GM18907 (cell line): ENCODE results near the gene PI4KA.
"Not testable (repeated sequence)": the region's sequence is repeated elsewhere in the genome, so short reads cannot be mapped to it uniquely, and the experiment has no call there.

Experiments used
- ATAC-seq: cut with Tn5 transposase; IDR thresholded peaks from one replicate; pipeline ENCODE4 v1.9.1; 2021; ENCODE audit warnings: mild to moderate bottlenecking, moderate library complexity; ENCODE audit not compliant: unreplicated experiment

The PI4KA gene

DNA sequence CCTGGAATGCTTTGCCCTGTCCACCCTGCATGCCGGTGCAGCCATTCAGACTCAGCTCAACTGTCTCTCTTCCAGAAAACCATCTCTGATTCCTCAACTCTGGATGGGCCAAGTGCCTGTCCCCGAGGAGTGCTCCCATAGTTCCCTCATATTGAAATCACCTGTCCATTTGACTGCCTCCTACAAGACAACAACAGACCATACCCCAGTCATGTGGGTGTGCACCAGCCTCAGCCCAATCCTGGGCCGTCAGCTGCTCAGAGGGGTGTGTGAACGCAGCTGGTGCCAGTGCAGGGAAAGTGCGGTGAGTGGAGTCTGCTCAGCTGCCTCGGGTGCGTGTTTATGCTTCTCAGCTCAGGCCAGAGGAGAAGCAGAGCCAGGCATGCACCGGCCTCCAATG lies 126.2 kb downstream of the PI4KA start:
- ATAC-seq = not testable (repeated sequence)

DNA sequence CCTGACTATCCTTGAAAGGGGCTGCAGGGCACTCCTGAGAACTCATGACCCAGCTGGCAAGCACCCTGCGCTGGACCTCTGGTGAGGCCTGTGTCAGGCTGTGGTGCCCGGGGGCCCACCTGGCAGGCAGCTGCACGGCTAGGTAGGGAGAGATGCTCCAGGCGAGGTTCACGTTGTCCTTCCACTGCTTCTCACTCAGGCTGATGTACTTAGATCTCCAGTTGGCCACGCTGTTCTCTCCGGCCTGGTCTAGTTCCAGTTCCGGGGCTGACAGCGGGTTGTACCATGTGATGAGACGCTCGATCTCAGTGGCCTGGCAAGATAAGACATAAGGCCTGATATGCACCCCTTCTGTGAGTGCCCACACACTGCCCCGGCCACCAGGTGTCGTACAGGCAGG lies 129.4 kb downstream of the PI4KA start:
- no peak for ATAC-seq

DNA sequence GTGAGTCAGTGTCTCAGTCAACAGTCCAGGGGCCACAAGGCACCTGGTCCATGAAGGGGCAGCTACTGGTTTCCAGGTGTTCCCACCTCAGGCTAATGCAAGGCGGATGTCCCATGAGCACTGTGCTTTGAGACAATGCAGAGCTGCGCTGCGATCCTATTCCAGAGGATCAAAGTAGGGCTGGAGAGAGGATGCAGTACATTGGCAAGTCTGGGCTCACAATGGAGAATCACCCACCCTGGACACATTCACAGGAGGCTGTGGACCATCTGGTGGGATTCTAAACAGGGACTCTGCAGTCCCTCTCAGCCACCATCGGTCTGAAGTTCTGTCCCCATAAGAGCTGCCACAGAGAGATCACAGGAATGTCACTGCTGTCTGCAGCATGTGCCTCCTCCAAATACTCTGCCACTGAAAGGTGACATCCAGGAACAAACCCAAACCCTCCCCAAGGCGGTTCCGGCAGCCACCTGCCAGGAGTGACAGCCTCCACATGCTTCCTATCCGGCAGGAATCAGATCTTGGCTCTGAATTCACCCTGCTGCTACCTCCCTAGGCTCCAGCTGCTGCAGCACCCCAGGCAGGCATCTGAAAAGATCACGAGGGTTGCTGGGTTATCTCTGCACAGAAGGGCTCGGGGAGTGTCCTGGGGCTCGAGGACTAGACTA lies 130.0 kb downstream of the PI4KA start:
- no peak for ATAC-seq

DNA sequence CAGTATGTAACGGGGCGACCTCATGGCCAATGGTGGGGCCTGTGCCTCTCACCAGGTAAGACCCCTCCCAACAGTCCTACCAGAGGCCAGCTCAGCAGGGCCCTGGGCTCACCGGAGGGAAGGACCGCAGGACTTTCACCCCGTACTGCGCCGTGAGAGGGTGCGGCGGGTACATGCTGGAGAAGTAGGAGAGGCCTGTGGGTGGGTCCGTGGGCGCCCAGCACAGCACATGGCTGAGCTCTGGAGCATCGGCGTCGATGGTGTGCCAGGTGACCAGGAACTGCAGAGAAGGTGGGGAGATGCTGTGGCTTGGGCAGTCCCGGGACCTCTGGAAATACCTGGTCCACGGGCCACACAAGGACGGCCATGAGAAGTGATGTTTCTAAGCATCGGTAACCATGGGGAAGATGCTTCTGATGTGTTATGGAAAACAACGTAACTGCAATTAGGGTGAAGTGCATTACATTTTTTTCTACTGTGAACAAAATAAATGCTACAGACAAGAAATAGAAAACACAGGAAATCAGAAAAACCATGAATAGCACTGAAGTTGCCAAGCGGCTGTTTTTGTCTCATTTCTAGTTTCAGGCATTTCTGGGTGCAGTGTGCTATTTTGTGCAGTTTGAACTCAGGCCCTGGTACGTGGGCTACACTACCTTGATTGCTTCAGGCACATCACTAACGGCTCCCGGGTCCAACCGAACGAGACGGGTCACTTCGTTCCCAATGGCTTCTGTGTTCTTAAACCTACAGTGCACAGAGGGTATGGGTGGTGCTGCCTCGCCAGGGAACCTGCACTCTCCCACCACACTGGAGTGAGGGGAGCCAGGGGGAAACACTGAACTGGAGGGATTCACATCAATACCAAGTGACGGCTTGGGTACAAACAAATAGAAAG lies 131.2 kb downstream of the PI4KA start:
- no peak for ATAC-seq

DNA sequence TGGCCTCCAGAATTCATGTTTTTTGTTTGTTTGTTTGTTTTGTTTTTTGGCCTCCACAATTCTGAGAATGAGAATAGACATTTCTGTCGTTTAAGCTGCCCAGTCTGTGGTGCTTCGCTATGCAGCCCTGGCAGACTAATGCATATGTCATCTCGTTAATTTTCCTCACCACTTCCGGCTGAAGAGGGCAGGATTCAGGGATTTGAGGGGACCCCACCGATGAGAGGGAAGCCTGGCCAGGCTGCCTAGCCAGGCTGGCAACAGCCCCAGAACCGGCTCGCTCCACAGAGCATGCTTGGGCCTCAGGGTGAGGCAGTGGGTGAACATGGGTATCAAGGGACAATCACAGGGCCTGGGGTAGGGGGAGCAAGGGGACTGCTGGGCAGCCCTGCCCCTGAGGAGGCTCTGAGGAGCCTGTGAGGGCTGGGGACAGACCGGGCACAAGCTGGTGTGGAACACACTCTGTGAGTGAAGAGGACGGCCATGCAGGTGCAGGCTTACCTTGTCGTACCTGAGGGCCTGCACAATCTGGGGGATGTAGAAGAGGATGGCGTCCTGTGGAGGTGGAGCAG lies 132.5 kb downstream of the PI4KA start:
- no peak for ATAC-seq

DNA sequence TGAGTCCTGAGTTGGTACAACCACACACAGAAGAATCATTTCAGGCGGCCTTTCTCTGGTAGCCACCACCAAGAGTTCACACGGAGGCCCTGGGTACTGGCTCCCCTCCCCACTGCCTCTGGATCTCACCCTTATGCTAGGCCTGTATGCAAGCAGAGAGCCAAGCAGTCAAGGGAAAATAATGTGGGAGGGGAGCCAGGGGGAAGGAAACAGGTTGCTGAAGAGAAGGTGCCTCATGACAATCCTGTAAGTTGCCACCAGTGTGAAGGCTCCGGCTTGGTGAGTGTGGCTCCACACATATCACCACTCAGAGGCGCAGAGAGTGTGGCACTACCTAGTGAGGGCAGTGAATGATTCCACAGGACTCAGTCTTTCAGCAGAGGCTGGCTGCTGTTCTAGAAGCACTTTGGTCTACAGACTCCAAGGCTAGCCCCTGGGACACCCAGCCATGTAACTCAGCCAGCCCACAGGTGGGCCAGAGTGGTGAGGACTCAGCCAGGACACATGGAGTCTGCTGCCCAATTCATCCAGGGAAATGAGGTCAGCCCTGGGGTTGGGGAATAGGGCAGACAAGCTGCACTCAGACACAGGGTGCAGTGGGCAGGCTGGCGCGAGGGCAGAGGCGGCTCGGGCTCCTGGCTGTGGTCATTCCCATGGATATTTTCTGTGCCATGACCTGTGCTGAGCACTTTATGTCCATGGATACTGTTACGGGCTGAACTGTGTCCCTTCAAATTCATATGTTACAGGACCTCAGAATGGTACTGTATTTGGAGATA lies 133.7 kb downstream of the PI4KA start:
- no peak for ATAC-seq

DNA sequence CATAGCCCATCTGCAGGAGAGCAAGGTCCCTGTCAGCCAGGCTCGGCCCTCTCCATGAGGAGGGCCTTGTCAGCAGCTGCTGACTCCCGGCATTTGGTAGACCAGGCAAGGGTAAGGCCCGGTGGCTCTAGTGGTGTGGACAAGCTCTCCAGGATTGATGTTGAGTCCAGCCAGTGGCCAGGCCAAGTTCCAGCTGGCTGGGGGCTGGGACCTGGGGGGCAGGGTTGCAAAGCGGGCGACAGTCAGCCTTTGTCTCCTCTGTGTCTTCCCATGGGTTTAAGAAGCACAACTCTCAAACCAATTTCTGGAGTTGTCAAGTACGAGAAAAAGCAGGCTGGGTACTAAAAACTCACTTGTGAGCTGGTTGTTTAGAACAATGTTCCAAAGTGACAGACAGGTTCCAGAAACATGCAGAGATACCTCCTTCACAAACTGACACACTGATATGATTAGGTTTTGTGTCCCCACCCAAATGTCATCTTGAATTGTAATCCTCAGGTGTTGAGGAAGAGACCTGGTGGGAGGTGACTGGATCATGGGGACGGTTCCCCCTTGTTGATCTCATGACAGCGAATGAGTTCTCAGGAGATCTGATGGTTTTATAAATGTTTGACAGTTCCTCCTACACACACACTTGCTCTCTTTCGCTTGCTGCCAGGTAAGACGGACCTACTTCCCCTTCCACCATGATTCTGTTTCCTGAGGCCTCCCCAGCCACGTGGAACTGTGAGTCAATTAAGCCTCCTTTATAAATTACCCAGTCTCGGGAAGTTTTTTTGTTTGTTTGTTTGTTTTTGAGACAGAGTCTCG lies 137.0 kb downstream of the PI4KA start:
- ATAC-seq = no peak

DNA sequence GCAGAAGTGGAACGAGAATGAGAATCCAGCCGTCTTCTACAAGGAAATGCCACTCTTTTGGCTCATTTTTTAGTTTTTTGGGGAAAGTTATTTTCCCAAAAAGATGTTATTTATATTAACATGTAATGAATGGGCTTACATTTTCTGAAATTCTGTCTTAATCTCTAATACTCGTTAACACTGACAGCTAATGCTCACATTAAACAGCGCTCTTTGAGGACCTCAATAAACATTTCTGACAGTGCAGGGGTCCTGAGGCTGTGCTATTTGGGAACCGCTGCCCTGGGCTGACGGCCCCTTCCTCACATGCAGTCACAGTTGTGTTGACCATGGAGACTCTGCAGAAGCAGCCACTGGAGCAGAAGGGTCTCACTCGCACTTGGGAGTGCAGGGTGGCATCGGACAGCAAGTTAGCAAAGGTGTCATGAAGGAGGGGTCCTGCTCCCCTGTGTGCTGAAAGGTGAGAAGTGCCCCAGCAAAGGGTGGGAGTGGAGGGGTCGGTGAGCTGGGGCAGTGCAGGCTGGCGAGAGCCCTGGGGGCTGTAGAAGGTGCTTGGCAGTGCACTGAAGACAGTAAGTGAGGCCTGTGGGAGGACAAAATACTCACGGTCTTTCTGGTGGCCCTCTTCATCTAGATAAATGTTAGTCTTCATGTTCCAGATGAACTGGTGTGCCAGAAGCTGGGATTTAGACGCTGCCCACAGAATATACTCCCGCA lies 137.8 kb downstream of the PI4KA start:
- ATAC-seq = no peak

DNA sequence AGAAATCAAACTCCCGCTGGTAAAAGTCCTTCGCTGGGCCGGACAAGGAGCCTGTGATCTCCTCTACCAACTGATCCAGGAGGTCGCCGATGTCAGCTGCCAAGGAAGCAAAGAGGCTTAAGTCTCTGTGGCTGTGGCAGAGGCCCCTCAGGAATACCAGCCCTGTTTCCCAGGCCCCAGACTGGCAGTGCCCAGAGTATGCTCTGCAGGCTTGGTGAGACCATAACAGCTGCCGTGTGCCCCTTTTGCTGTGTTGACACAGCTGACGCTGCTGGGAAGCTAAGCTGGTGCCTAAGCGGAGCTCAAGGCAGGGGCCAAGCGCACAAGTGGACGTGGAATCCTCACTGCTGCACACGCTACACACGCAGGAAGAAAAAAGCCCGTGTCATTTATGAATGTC lies 139.9 kb downstream of the PI4KA start:
- ATAC-seq = not testable (repeated sequence)

DNA sequence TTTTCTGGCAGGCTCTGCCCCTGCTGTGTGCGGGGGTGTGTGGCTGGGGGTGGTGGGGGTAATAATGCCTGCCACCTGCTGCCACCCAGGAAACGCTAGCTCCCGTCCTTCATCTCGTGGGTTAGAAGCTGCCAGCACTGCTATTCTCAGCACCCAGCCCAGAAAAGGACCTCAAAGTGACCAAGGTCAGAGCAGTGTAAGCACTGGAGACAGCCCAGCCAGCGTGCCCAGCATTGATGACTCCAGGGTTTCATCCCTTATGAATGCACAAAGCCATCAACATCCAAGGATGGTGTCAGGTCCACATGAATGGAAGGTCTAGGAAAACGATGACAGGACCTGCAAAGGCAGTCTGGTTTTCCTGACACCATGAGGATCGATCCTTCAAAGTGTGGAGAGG lies 140.6 kb downstream of the PI4KA start:
- not testable (repeated sequence) for ATAC-seq

DNA sequence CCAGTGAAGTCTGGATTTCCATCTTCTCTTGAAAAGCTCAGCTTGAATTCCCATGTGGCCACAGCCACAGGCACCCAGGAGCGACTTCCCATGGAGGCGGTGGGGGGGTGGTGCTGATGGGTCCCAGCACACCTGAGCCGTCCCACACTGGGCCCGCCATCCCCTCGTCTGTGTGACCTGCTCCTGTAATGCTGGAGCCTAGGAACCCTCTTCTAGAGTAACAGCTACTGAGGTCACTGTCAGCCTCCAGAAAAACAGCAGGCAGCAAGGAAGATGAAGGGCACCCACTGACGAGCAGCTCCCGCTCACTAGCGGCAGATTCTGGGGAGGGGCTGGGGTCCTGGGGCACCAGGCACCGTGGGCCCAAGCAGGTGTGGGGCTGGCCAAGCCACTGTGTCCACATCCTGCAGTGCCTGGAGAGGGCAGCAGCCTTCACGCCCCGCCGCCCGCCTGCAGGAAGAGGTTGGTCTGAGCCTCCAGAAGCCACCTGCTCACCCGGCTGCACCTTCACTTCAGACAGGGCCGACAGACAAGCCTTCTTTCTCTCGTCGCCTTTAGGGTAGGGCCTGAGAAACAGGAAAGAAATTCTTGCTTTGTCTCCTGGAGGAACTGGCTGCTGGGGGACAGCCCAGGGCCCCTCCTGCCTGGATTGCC lies 141.3 kb downstream of the PI4KA start:
- not testable (repeated sequence) for ATAC-seq

DNA sequence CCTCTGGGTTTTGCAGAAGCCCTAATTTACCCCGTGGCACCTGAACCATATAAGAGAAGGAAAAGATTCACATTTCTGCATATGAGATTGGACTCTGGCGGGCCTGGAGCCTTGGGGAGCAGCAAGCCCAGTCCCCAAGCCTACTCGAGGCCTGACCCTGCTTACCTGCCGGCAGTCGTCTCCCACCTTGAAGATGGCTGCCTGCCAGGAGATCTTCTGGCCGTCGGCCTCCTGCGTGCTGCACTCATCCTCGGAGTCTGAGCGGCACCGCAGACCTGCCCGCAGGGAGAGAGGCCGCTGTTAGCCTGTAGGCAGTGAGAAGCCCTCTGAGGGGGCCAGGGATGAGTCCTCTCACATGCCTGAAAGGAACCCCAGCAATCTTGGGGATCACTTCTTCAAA lies 145.5 kb downstream of the PI4KA start:
- not testable (repeated sequence) for ATAC-seq

DNA sequence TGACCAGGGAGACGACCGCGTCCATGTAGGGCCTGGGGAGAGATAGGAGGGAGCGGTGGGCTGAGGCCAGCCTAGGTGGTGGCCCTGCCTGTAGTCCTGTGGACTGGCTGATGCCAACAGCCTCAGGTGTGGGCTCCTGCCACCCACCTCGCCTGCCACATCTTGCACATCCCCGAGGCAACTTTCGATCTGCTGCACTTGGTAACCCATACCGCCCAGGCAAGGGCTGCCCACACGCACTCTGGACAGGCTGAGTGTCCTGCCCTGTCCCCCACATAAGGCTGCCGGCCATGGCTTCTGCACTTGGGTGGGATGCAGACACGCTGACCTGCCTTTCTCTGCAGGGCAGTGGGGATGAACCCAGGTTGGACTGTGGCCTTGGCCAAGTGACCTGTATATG lies 148.6 kb downstream of the PI4KA start:
- not testable (repeated sequence) for ATAC-seq

DNA sequence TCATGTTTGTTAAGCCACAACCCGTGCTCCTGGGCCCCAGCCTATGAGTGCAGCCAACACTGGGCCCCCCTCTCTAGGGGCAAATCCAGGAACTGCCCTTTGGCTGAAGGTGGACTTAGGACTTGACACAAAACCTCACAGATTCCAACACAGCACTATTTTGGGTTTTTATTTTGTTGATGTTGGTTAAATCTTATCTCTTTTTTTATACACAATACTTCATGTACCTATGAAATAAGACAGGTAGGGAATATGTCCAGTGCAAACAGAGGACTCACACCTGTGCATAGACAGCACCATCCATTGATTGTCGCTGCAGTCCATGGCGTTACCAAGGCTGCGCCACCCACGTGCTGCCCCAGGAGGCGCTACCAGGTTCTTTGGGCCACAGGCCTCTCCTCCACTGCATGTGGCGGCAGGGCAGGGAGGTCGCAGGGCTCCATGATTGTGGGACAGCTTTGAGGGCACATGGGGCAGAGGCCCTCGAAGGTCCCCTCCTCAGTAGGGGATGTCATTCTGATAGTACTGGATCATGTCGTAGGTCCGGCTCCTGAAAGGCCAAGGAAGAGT lies 151.0 kb downstream of the PI4KA start:
- ATAC-seq = not testable (repeated sequence)

DNA sequence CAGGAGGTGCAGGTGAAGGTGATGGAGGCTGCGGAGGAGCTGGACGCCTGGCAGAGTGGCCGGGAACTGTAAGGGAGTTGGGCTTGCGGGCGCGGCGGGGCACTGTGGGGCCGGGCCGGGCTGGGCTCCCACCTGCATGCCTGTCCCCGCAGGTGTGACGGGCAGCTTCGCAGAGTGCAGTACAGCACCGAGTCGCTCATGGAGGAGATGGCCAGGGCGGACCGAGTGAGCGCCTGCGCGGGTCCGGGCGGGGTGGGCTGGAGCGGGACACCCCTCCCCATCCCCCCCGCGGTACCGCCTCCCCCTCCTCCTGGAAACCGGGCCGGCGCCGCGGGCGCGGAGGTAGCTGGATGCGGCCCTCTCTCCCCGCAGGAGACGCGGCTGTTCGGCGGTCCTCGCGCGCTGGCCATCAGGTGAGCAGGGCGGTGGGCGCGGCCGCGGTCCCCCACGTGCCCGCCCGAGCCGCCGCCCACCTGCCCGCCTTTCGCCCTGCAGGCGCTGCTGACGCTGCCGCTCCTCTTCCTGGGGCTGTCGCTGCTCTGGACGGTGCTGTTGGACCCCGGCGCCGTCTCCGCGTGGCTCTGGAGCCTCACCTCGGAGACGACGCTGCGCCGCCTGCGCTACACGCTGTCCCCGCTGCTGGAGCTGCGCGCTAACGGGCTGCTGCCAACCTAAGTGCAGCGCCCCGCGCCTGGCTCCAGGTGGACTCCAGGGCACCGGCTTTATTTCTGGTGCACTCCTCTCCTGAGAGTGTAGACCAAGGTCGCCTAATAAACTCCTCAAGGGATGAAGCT lies 154.6 kb downstream of the PI4KA start:
- peak; percentile 2 for ATAC-seq

DNA sequence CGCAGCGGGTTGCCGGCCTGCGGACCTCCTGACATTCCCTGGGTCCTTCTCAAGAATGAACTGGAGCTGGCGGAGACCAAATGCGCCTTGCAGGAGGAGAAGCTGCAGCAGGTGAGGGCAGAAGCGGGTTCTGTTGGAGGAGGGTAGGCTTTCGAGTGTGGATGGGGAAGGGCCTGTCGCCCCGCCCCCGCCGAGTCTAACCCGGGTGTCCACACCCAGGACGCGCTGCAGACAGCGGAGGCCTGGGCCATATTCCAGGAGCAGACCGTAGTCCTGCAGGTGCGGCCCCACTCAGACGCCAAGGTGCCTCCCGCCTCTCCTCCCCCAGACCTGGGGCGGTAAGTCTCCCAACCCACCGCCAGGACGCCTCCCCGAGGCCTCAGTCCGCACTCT lies 155.2 kb downstream of the PI4KA start:
- peak; percentile 26 for ATAC-seq

DNA sequence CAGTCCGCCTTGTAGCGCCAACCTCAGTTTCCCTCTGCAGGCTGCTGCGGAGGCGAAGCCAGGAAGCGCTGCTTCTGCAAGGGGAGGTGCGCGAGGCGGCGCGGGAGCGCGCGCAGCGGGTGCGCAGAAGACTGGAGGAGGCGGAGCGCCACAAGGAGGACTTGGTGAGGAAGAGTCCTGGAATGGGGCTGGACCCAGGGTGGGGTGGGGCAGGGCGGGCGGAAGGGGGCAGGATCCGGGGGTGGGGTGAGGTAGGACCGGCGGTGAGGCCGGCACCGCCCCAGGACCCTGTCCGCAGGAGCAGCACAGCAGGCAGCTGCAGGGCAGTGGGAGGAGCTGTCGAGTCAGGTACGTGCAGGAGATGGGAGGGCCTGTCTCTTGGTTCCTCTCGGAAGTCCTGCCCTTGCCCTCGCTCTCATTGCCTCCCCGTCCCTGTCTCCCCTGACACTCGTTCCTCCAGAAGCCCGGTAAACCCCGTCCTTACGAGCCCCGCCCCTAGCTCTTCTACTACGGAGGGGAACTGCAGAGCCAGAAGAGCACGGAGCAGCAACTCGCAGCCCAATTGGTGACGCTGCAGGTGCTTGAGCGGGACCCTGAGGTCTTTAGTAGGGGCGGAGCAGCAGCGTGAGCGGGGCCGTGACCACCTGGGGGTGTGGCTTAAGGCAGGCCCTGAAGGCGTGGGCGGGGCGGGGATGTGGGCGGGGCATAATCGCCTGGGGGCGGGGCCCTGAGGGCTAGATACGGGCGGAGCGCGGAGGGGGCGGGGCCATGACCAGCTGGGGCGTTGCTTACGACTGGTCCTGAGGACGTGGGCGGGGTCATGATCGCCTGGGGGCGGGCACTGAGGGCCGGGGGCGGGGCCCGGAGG lies 155.8 kb downstream of the PI4KA start:
- peak; percentile 79 for ATAC-seq
